ENCODE results near the gene CDH22. TPM values are rescaled to one million over a fixed set of nuclear protein-coding genes. Genes with fewer than 3 reads are reported as not detected.

Gene CDH22
- total RNA-seq, 1 donor from 2014 or later = not detected

- intact Hi-C loops (cut with micrococcal nuclease) = no loop called here
Observed at GRCh38 chr20:46323557-46323956, 15.3 kb upstream of the CDH22 start.

GRCh38 chr20:46322641-46323040 is 14.3 kb upstream of the CDH22 start:
- intact Hi-C loops (cut with micrococcal nuclease) = no loop called here

- intact Hi-C loops (cut with micrococcal nuclease) = no loop called here
Observed at GRCh38 chr20:46317685-46318177, 9.4 kb upstream of the CDH22 start.

GRCh38 chr20:46316984-46317684 is 8.8 kb upstream of the CDH22 start:
- intact Hi-C loops (cut with micrococcal nuclease) = no loop called here

GRCh38 chr20:46315311-46315710 is 7.0 kb upstream of the CDH22 start:
- intact Hi-C loops (cut with micrococcal nuclease) = no loop called here

GRCh38 chr20:46312945-46313861 is 4.9 kb upstream of the CDH22 start:
- intact Hi-C loops (cut with micrococcal nuclease) = no loop called here

GRCh38 chr20:46312075-46312944 is 4.0 kb upstream of the CDH22 start:
- intact Hi-C loops (cut with micrococcal nuclease) = no loop called here

GRCh38 chr20:46311719-46312074 is 3.4 kb upstream of the CDH22 start:
- intact Hi-C loops (cut with micrococcal nuclease) = no loop called here

GRCh38 chr20:46311039-46311650 is 2.8 kb upstream of the CDH22 start:
- intact Hi-C loops (cut with micrococcal nuclease) = no loop called here

- intact Hi-C loops (cut with micrococcal nuclease) = no loop called here
Observed at GRCh38 chr20:46309945-46310344, 1.6 kb upstream of the CDH22 start.

GRCh38 chr20:46307999-46308257 is 370 bp downstream of the CDH22 start:
- intact Hi-C loops (cut with micrococcal nuclease) = loop anchor here (1.0 to 2.0 kb wide), 8 partner anchors 41 to 373 kb away; partner anchors contain the start of gene ELMO2

GRCh38 chr20:46307139-46307998 is 929 bp downstream of the CDH22 start:
- intact Hi-C loops (cut with micrococcal nuclease) = loop anchor here (1.0 to 2.0 kb wide), 8 partner anchors 42 to 374 kb away; partner anchors contain the start of gene ELMO2

GRCh38 chr20:46306743-46307138 is 1.6 kb downstream of the CDH22 start:
- intact Hi-C loops (cut with micrococcal nuclease) = loop anchor here (1.0 to 2.0 kb wide), 8 partner anchors 43 to 375 kb away; partner anchors contain the start of gene ELMO2

GRCh38 chr20:46305973-46306360 is 2.3 kb downstream of the CDH22 start:
- intact Hi-C loops (cut with micrococcal nuclease) = loop anchor here (2.0 kb wide), 1 partner anchor 283 kb away; no protein-coding TSS in a partner anchor

- intact Hi-C loops (cut with micrococcal nuclease) = no loop called here
Observed at GRCh38 chr20:46305331-46305972, 2.8 kb downstream of the CDH22 start.

- intact Hi-C loops (cut with micrococcal nuclease) = no loop called here
Observed at GRCh38 chr20:46304852-46305251, 3.4 kb downstream of the CDH22 start.

- intact Hi-C loops (cut with micrococcal nuclease) = no loop called here
Observed at GRCh38 chr20:46304361-46304760, 3.9 kb downstream of the CDH22 start.

GRCh38 chr20:46303176-46303956 is 4.9 kb downstream of the CDH22 start:
- intact Hi-C loops (cut with micrococcal nuclease) = no loop called here

- intact Hi-C loops (cut with micrococcal nuclease) = no loop called here
Observed at GRCh38 chr20:46302106-46302505, 6.2 kb downstream of the CDH22 start.
